H1 (cell line): Measurements from ENCODE around the gene MAP7D2. TPM values are rescaled to one million over a fixed set of nuclear protein-coding genes. Genes with fewer than 3 reads are reported as not detected.

ENCODE experiments used
- CTCF ChIA-PET: fragments of 300-600 bp; sonication (Branson Sonifier 250); formaldehyde crosslinking; loops from one replicate; lab custom pipeline; 2021; ENCODE audit not compliant: partially characterized antibody; lab: Charles Lee
- POLR2A ChIA-PET: fragments of 300-600 bp; sonication (Branson Sonifier 250); formaldehyde crosslinking; loops from one replicate; lab custom pipeline; 2021; ENCODE audit warnings: inconsistent platforms; ENCODE audit not compliant: partially characterized antibody; lab: Charles Lee
- DNase-seq, 2 experiments: peaks; one replicate each; pipeline versions ENCODE4 v3.0.0 to v3.0.0-alpha.2; 2010 to 2022; ENCODE audit warnings: low spot score in 2 of 2, low read depth in 1 of 2, mixed read lengths in 1 of 2
- FAIRE-seq: peaks from 2 replicates; lab custom pipeline; 2011; peaks lifted over from hg19 to GRCh38; lab: Jason Lieb, UNC
- H2AFZ ChIP-seq: 2 replicates; pipeline ENCODE4 v1.8.1; 2012; ENCODE audit warnings: low read length, inconsistent platforms
- H2AK5ac ChIP-seq: 2 replicates; pipeline ENCODE4 v1.6.1; 2013; ENCODE audit warnings: low read depth, low read length
- H2BK120ac ChIP-seq: replicated peaks from 2 replicates; pipeline ENCODE3; 2013; ENCODE audit warnings: low read depth, low read length, inconsistent platforms
- H2BK12ac ChIP-seq: 2 replicates; pipeline ENCODE4 v1.6.1; 2013; ENCODE audit warnings: low read depth, low read length
- H2BK15ac ChIP-seq: 2 replicates; pipeline ENCODE4 v1.6.1; 2013; ENCODE audit warnings: low read length
- H2BK20ac ChIP-seq: 2 replicates; pipeline ENCODE4 v1.6.1; 2013; ENCODE audit warnings: low read length
- H2BK5ac ChIP-seq: 2 replicates; pipeline ENCODE4 v1.6.1; 2013; ENCODE audit warnings: low read depth, low read length
- H3K14ac ChIP-seq: 2 replicates; pipeline ENCODE4 v1.6.1; 2013; ENCODE audit warnings: inconsistent platforms; ENCODE audit not compliant: insufficient read length
- H3K18ac ChIP-seq: 2 replicates; pipeline ENCODE4 v1.6.1; 2013; ENCODE audit warnings: low read length; ENCODE audit errors: extremely low read depth
- H3K23ac ChIP-seq: 2 replicates; pipeline ENCODE4 v1.6.1; 2013; ENCODE audit warnings: inconsistent platforms; ENCODE audit not compliant: insufficient read length
- H3K23me2 ChIP-seq: 2 replicates; pipeline ENCODE4 v1.6.1; 2013; ENCODE audit warnings: low read depth, low read length
- H3K27ac ChIP-seq: 2 replicates; pipeline ENCODE4 v1.6.1; 2011; ENCODE audit warnings: low read depth, low read length, inconsistent platforms
- H3K27me3 ChIP-seq, 4 experiments: replicated peaks in 1 of 4; 1 replicate in 1 of 4; 2 replicates in 3 of 4; pipeline versions ENCODE4 v1.6.1 to v1.8.1; 2011 to 2013; ENCODE audit warnings: low read length in 3 of 4, mild to moderate bottlenecking in 3 of 4, inconsistent platforms in 2 of 4, mixed read lengths in 2 of 4, moderate library complexity in 1 of 4; ENCODE audit not compliant: control insufficient read depth in 3 of 4, insufficient read depth in 3 of 4; ENCODE audit errors: extremely low read depth in 1 of 4
- H3K36me3 ChIP-seq, 4 experiments: 2 replicates each; pipeline versions ENCODE4 v1.6.1 to v1.8.1; 2011 to 2013; ENCODE audit warnings: mild to moderate bottlenecking in 4 of 4, low read length in 3 of 4, moderate library complexity in 2 of 4, control low read depth in 1 of 4, inconsistent platforms in 1 of 4; ENCODE audit not compliant: insufficient read depth in 4 of 4, control insufficient read depth in 2 of 4
- H3K4ac ChIP-seq: replicated peaks from 2 replicates; pipeline ENCODE3; 2013; ENCODE audit warnings: low read length, low read depth, mixed read lengths, inconsistent platforms; ENCODE audit not compliant: insufficient read length
- H3K4me1 ChIP-seq, 4 experiments: replicated peaks in 1 of 4; 1 replicate in 1 of 4; 2 replicates in 3 of 4; pipeline versions ENCODE4 v1.6.1 to v1.8.1; 2011 to 2013; ENCODE audit warnings: low read length in 3 of 4, inconsistent platforms in 2 of 4, mixed read lengths in 1 of 4; ENCODE audit not compliant: insufficient read depth in 4 of 4, control insufficient read depth in 3 of 4
- H3K4me2 ChIP-seq, 2 experiments: 2 replicates each; pipeline versions ENCODE4 v1.6.1 to v1.8.1; 2011 to 2013; ENCODE audit warnings: low read depth in 2 of 2, low read length in 2 of 2, control low read depth in 1 of 2, inconsistent platforms in 1 of 2, mild to moderate bottlenecking in 1 of 2; ENCODE audit not compliant: insufficient read depth in 1 of 2
- H3K4me3 ChIP-seq, 4 experiments: fragments of 200-600, 300-600 bp in 1 of 4; sonication (generic), shearing (Covaris generic), sonication (Bioruptor Twin) in 1 of 4; 2 replicates each; pipeline versions ENCODE4 v1.5.1 to v1.8.1; 2011 to 2016; ENCODE audit warnings: low read length in 4 of 4, low read depth in 3 of 4, control low read depth in 2 of 4, inconsistent platforms in 2 of 4, mild to moderate bottlenecking in 2 of 4, mixed read lengths in 1 of 4, moderate library complexity in 1 of 4; ENCODE audit not compliant: insufficient read depth in 2 of 4; ENCODE audit errors: extremely low read depth in 1 of 4
- H3K56ac ChIP-seq: replicated peaks from 2 replicates; pipeline ENCODE3; 2013; ENCODE audit warnings: low read depth, mild to moderate bottlenecking, mixed read lengths, low read length, inconsistent platforms; ENCODE audit not compliant: insufficient read length
- H3K79me1 ChIP-seq: 2 replicates; pipeline ENCODE4 v1.6.1; 2013; ENCODE audit warnings: low read depth, low read length, control low read depth
- H3K79me2 ChIP-seq, 2 experiments: 2 replicates each; pipeline versions ENCODE4 v1.6.1 to v1.8.1; 2012 to 2013; ENCODE audit warnings: low read length in 2 of 2, mild to moderate bottlenecking in 2 of 2, inconsistent platforms in 1 of 2; ENCODE audit not compliant: insufficient read depth in 2 of 2, control insufficient read depth in 1 of 2
- H3K9ac ChIP-seq, 4 experiments: replicated peaks in 1 of 4; 1 replicate in 1 of 4; 2 replicates in 3 of 4; pipeline versions ENCODE4 v1.6.1 to v1.8.1; 2011 to 2013; ENCODE audit warnings: low read depth in 3 of 4, low read length in 3 of 4, control low read depth in 2 of 4, mild to moderate bottlenecking in 2 of 4, moderate library complexity in 2 of 4, inconsistent platforms in 1 of 4; ENCODE audit errors: extremely low read depth in 1 of 4
- H3K9me3 ChIP-seq, 2 experiments: 2 replicates each; pipeline versions ENCODE4 v1.6.1 to v1.8.1; 2012 to 2013; ENCODE audit warnings: mild to moderate bottlenecking in 2 of 2, moderate library complexity in 2 of 2, control low read depth in 1 of 2, inconsistent platforms in 1 of 2, low read depth in 1 of 2, low read length in 1 of 2, mixed read lengths in 1 of 2; ENCODE audit not compliant: insufficient read depth in 2 of 2
- H4K20me1 ChIP-seq, 2 experiments: replicated peaks in 1 of 2; 2 replicates each; pipeline versions ENCODE3 to v1.8.1; 2011 to 2013; ENCODE audit warnings: inconsistent platforms in 2 of 2, low read length in 2 of 2, mild to moderate bottlenecking in 1 of 2; ENCODE audit not compliant: insufficient read depth in 2 of 2, control insufficient read depth in 1 of 2
- H4K5ac ChIP-seq: 2 replicates; pipeline ENCODE4 v1.6.1; 2013; ENCODE audit warnings: low read length, low read depth, mixed read lengths, inconsistent platforms; ENCODE audit not compliant: insufficient read length
- H4K8ac ChIP-seq: 2 replicates; pipeline ENCODE4 v1.8.0; 2013; ENCODE audit warnings: mild to moderate bottlenecking, moderate library complexity, low read length, inconsistent platforms; ENCODE audit not compliant: insufficient read depth; ENCODE audit errors: extremely low read depth
- H4K91ac ChIP-seq: replicated peaks from 2 replicates; pipeline ENCODE3; 2013; ENCODE audit warnings: low read length, mixed read lengths, inconsistent platforms; ENCODE audit not compliant: insufficient read length
- BRCA1 ChIP-seq: IDR thresholded peaks from 2 replicates; pipeline ENCODE4 v1.6.1; 2012; ENCODE audit warnings: low read depth, low read length, improper control_type of control experiment
- EP300 ChIP-seq, 2 experiments: IDR thresholded peaks; 1 replicate in 1 of 2; 2 replicates in 1 of 2; pipeline ENCODE4 v1.6.1; 2011 to 2012; ENCODE audit warnings: low read depth in 2 of 2, low read length in 2 of 2, mild to moderate bottlenecking in 2 of 2, borderline replicate concordance in 1 of 2, inconsistent platforms in 1 of 2, moderate library complexity in 1 of 2
- EZH2 ChIP-seq: fragments of 200-600 bp; sonication (generic); IDR thresholded peaks from 2 replicates; pipeline ENCODE4 v1.7.1; 2012; ENCODE audit warnings: low read depth, mild to moderate bottlenecking, moderate library complexity, low read length, inconsistent platforms; ENCODE audit not compliant: severe bottlenecking
- NANOG ChIP-seq: IDR thresholded peaks from 2 replicates; pipeline ENCODE4 v1.6.1; 2011; ENCODE audit warnings: low read length, low read depth, mild to moderate bottlenecking, inconsistent platforms; ENCODE audit not compliant: insufficient read depth, poor library complexity, severe bottlenecking
- RAD21 ChIP-seq, 2 experiments: IDR thresholded peaks in 1 of 2; conservative IDR thresholded peaks in 1 of 2; 2 replicates each; pipeline ENCODE4 v1.6.1; 2011; ENCODE audit warnings: low read depth in 2 of 2, low read length in 2 of 2, improper control_type of control experiment in 1 of 2, inconsistent platforms in 1 of 2, mild to moderate bottlenecking in 1 of 2, moderate library complexity in 1 of 2
- RFX5 ChIP-seq: IDR thresholded peaks from 2 replicates; pipeline ENCODE4 v1.6.1; 2011; ENCODE audit warnings: low read depth, low read length, improper control_type of control experiment, borderline replicate concordance
- SP4 ChIP-seq: IDR thresholded peaks from 2 replicates; pipeline ENCODE4 v1.6.1; 2012; ENCODE audit warnings: low read length, inconsistent platforms
- TCF12 ChIP-seq: IDR thresholded peaks from 2 replicates; pipeline ENCODE4 v1.6.1; 2011; ENCODE audit warnings: low read depth, mild to moderate bottlenecking, low read length
- WGBS, 2 experiments: shearing (Covaris generic) in 1 of 2; methylation state at CpG; one replicate each; pipeline versions ENCODE4 v1.1.6 to v1.1.7; 2013 to 2015; ENCODE audit warnings: low lambda C conversion rate in 2 of 2, mixed read lengths in 2 of 2, inconsistent platforms in 1 of 2, low coverage in 1 of 2, missing lambda C conversion rate in 1 of 2; ENCODE audit not compliant: insufficient replicate concordance in 2 of 2, insufficient coverage in 1 of 2, insufficient read length in 1 of 2; ENCODE audit errors: extremely low coverage in 1 of 2, missing lambda C conversion rate in 1 of 2; 5-methylcytosine and 5-hydroxymethylcytosine counted together
- polyA plus RNA-seq, 7 experiments: library from polyadenylated mRNA; depleted of rRNA in 3 of 7; stranded (reverse) in 5 of 7; unstranded in 2 of 7; fragments of >200 nt in 5 of 7; fragments of 200-250 nt in 2 of 7; gene quantifications; 1 replicate in 5 of 7; 2 replicates in 1 of 7; 4 replicates in 1 of 7; pipeline versions ENCODE4 v1.2.1 to v1.2.3, GENCODE V29; 2011 to 2013; ENCODE audit warnings: missing spikeins in 2 of 7, mixed read lengths in 2 of 7
- total RNA-seq: library from RNA; stranded (reverse); fragmentation: NEBNext Ultra II Directional; extraction: Animal tissue kit (Norgen Biotek cat#: 25700); gene quantifications from 2 replicates; pipeline ENCODE4 v1.2.1, GENCODE V29; 2021

MAP7D2 gene
- total and polyA plus RNA-seq, 2 of the 8 experiments (the other 6 are each of a cell fraction or from before 2014, with no cell fraction given) = 0.65 to 0.83 TPM

DNA sequence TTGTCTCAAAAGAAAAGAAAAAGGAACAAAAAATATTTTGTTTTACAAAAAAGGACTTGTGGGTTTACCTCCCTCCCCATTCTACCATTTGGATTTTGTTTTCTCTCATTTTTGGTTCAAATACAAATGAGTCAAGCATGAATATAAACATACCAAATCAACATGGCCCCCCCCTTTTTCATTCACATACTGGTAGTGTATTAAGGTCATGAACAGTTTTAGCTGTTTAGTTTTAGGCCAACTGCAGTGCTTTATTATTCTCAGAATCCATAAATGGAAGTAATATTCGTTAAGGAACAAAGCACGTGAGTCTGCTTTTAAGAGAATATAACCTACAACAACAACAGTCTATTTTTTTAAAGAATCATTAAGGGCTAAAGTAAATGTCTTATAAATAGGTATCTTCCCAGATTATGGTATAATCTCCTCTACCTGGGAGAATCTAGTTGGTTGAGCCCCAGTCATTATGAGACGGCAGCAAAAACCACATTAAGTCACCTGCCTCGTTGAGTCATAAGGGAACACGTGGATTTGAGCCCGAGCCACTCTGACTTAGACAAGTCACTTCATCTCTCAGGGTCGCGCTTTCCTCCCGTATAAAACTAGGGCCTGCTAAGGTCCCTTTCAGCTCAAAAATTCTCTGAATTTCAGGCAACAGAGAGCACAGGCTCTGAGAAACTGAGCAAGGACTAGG is 152.5 kb downstream of the MAP7D2 start:
- H3K4me2 ChIP-seq = no peak overlapping the region
- H3K36me3 ChIP-seq = peaks cover 0 to 11% (median 0%) of the 10 kb centered on the region in 4 experiments; a peak in 2 of 8 replicates
- WGBS, 2 experiments = 96% methylated on average over 9 of the region's 9 CpGs; no CpG with 5 or more reads in 1 of the 2 experiments
- H2AFZ ChIP-seq = no peak overlapping the region
- no peak overlapping the region for H2BK5ac ChIP-seq
- no peak overlapping the region for H2BK20ac ChIP-seq
- H3K79me1 ChIP-seq = no peaks in the 10 kb centered on the region
- H3K23me2 ChIP-seq = no peaks in the 10 kb centered on the region
- H2BK15ac ChIP-seq = no peak overlapping the region
- H3K14ac ChIP-seq = no peak overlapping the region
- H2BK120ac ChIP-seq = no peak overlapping the region
- DNase-seq (no peak), FAIRE-seq (no peak)
- H3K9me3 ChIP-seq = no peaks in the 10 kb centered on the region
- no peak overlapping the region for H3K4me3 ChIP-seq
- H4K20me1 ChIP-seq = no peaks in the 10 kb centered on the region
- H3K4ac ChIP-seq = no peak overlapping the region
- no peak overlapping the region for H4K8ac ChIP-seq
- no peak overlapping the region for H2AK5ac ChIP-seq
- ChIA-PET CTCF (no interaction called here), POLR2A (no interaction called here)
- no peak overlapping the region for H2BK12ac ChIP-seq
- H4K5ac ChIP-seq = no peak overlapping the region
- no peak overlapping the region for H3K9ac ChIP-seq
- no peak overlapping the region for H4K91ac ChIP-seq
- H3K27ac ChIP-seq = no peak overlapping the region
- no peak overlapping the region for H3K18ac ChIP-seq
- no peaks in the 10 kb centered on the region for H3K4me1 ChIP-seq
- H3K27me3 ChIP-seq = no peaks in the 10 kb centered on the region
- no peak overlapping the region for H3K56ac ChIP-seq
- H3K23ac ChIP-seq = no peak overlapping the region
- no peaks in the 10 kb centered on the region for H3K79me2 ChIP-seq
- TF ChIP-seq RAD21 (IDR thresholded peaks at IDR 0.05 in 1 of 2, conservative IDR thresholded peaks at IDR 0.05 in 1 of 2; ENCODE audit: low read depth in 2 of 2, low read length in 2 of 2) (no peak), RFX5 (no peak), EZH2 (no peak), NANOG (no peak), TCF12 (no peak), BRCA1 (no peak), SP4 (no peak), EP300 (IDR thresholded peaks at IDR 0.05; ENCODE audit: borderline replicate concordance in 1 of 2, low read depth in 2 of 2, low read length in 2 of 2) (no peak)
